Dermis microvascular lymphatic vessel endothelial cell (primary cell): ENCODE data around the gene FYB1. TPM values are rescaled to one million over a fixed set of nuclear protein-coding genes. Genes with fewer than 3 reads are reported as not detected.

Experiments
- DNase-seq, 2 donors: peaks; one replicate each; pipeline versions ENCODE4 v3.0.0 to v3.0.0-alpha.2; 2010; ENCODE audit warnings: low read depth in 2 of 2
- total RNA-seq: library from RNA; depleted of rRNA; stranded (reverse); fragments of >200 nt; gene quantifications from 2 replicates; pipeline ENCODE4 v1.2.1, GENCODE V29; 2014

FYB1 gene
- total RNA-seq, 1 donor from 2014 or later, result not detected

DNA sequence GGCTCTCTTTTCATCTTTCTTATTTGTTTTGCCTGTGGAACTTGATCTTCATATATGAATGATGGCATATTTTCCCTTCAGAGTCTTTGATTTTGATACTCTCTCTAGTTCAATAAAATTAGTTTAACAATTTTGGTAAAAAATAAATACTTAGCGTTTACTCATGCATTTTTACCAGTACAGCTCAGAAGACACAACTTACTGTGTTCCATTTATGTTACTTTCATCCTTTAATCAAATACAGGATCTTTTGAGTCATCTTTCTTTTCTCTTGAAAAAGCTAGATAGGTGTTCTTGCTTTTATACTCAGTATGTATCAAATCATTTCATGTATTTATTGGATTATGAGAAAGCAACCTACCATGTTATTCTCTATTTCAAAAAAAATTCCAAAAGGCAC, 98.0 kb downstream of the FYB1 start:
- no peak for DNase-seq

DNA sequence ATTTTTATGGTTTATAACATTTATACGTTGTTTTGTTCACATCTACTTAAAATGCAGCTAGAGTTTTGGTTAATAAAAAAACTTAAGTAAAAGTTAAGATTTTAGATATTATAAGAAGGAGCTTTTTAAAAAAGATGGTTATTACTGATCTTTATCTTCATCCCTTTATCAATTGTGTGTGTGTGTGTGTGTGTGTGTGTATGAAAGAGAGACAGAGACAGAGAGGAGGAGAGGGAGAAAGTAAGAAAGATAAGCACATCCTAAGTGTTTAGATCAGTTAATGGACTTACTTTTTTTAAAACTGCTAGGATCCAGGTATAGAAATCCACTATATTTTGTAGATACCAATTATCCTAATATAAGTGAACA, 99.3 kb downstream of the FYB1 start:
- DNase-seq, result no peak

DNA sequence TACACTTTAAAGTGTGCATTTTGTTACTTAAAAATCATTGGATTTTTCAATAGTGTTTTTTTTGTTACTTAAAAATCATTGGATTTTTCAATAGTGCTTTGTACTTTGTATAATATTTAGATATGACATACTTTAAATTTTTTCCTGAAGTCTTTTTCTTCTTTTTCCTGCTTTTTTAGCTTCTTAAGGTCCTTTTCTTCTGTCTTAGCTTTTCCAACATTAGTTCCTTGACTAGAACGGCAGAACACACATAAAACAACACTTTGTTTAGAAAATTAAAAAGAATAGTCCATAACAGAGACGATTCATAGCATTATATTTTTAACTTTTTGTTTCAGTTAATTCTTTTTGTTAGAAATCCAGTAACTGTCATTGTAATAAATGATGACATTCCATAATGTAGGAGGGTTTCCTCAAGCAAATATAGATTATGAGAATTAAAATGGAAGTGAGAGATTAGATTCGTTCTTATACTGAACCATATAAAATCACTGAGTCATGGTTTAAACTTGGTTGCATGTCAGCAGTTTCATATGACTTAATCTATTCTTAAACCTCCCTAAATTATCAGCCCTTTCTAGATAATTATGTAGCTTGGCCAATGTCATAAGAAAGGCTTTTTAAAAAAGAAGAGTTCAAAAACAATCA, 99.8 kb downstream of the FYB1 start:
- no peak for DNase-seq

DNA sequence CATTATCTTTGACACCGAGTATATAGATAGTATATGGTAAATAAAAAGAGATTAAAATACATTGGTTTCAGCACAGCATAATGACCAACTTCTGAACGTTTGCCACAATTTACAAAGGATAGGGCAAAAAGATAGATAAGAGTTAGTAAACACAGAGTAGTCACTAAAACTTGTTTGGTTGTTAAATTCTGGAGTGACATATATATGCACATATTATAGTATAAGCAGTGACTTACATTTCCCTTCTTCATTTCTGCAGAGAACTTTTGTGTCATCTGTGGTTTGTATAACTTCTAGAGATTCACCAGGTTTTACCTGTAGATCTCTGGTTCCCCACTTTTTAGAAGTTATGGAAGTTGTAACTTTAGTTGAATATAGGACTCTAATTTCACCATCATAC, 100.7 kb downstream of the FYB1 start:
- DNase-seq, result no peak

DNA sequence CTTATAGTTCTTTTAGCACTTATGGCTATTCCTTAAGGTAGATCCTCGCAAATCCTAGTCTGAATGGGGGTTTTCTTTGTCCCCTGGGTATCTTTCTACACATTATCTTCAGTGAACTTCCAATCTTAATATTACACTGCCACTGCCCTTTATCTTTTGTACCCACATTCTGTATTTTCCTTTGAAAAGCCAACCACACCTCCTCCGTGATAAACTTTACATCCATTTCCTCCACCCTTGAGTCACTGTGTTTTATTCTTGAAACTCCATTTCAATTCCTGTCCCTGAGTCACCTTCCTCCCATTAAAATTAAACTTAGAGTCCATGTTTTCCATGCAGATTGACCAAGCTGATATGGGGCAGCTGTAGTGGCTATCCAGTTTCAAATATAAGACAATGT, 102.0 kb downstream of the FYB1 start:
- peak in 1 of 2 donors; percentile 90 for DNase-seq

DNA sequence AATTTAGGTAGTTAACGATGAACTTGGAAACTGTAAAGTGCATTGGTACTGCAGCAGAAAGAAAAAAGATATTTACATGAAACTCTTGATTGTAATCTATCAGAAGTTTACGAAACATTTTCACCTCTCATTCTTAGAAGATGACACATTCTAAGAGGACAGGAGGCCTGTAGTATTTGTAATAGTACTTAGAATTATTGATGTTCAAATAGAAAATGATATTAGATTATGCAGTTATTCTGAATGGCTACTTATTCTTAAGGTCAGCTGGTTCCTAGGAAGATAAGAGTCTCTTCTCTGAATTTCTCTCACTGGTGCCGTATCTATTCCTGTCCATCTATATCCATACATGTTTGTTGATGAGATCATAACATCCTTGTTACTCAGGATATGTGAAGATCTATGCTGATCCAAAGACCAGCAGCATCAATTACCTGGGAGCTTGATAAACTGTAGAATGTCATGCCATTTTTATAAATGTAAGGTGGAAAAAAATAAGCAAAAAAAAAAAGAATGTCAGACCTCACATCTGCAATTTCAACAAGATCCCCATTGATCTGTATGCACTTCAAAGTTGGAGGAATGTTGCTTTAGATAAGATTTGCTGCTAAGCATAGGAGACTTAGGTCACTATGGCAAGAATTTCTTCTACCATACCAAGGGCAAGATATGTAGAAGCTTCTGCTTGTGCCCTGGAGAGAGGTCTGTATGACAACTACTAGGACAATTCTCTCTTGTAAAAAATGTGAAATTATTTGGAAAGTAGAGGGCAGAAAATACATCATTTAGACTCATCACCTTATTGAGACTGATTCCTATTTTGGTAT, 102.8 kb downstream of the FYB1 start:
- DNase-seq, result no peak

DNA sequence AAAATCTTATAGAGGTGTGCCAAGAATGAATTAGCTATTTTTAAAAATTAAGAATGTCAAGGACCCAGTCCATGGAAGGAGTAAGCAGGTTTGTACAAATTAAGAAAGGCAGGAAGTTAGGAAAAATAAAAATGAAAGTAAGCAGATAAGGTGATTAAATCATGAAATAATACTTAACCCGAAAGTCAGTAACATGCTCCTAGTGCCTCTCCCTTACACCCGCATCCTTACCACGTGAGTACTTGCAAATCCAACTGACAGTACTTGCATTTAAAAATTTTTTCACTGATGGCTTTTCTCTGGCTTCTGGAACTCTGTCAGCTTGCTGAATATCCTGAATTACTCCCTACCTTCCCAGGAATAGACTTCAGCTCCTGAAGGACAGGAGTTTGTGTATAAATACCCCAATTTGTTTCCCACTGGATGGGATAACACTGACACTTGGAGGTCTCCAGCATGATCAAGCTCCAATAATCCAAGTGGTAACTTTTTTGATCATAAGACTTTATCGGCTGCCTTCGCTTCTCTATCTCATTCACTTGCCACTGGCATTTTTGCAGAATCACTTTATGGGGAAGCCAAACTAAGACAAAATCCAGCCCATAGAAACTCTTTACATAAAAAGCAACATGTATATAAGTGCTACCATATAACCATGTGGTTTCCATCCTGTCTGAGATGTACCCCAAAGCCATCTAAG, 103.6 kb downstream of the FYB1 start:
- DNase-seq, result no peak

DNA sequence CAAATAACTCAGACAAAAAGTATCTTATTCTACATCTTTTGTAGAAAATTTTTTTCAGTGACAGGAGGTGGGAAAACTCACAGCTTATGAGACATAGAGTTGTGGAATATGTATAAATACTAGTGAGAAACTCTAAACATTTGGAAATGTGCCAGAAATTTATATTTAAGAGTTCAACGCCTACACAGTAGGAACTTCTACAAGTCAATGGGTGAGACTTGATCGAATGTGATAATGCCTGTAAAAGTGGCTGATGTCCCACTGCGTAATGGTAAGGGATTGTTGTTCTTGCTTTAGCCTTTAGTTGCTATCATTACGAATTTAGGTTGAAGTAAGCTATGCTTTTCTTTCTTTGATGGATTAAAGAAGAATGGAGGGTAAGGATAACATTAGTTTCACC, 105.2 kb downstream of the FYB1 start:
- no peak for DNase-seq

DNA sequence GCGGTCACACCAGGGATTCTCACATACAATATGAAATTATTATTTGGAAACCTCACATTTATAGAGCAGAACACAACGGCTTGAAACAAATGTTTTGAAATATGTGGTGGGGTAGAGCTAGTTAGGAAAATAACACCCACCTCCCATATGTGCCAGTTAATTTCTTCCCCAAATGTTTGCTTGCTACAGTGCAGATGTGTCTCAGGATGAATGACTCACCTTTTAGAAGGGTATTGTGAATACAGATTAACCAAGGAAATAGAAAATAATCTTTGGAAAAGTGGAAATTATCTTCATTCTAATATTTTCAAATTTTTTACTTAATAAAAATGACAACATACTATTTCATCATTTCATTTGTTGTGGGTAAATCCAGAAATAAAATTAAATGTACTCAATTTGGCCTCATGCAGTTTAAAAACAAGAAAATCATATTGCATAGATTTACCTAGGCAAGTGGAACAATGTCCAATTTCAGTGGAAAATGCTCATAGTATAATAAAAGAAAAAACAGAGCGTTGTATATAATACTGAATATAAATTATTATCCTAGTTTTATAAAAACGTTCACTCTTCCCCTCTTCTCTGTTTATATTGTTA, 105.9 kb downstream of the FYB1 start:
- DNase-seq, result peak in 1 of 2 donors; percentile 54

DNA sequence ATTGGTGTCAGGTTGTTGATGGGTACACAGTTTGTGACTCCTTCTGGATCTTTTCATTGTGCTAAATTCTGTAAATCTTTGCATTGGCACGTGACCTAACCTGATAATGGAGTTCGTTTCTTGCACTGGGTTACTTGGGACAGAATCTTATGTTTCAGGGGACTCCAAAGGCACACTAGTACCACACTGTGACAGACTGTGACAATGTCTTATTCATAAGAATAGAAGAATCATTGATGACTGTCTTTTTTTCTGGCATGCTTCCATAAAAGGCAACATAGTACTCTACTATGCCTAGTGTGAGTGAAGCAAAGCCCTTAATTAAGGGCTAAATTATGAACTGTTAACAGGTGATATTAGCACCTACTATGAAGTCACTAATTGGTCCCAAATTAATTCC, 109.8 kb downstream of the FYB1 start:
- DNase-seq, result no peak

DNA sequence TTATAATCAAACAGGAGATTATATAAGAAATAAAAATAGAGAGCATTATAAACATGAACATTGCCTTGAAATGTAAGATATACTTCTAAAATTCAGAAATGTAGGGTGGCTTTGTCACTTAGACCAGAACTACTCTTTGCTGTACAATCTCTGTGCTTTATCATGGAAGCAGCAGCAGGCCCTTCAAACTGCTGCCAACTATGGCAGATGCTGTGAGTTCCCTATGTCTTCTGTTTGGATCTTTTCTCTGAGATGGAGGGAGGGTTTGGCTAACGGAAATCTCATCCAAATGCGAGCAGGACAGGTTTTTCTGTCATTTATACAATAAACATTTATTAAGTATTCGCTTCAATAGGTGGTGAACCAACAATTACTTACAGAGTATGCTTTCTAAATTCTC, 110.4 kb downstream of the FYB1 start:
- no peak for DNase-seq

DNA sequence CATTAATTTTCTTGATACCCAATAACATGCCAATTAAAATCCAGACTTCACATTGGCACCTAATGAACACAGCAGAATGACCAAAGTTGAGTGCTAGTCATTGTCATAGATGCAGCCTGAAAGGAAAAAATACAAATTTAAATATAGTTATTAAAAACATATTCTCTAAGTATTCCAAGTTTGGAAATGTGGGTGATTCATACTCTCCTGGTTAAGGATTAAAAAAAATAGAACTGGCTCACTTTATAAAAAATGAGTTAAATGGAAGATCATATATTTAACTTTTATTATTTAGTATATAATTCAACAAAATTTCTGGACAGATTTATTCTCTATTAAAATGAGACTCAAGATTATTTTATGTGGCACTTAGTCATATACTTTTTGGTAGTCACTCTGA, 112.0 kb downstream of the FYB1 start:
- no peak for DNase-seq

DNA sequence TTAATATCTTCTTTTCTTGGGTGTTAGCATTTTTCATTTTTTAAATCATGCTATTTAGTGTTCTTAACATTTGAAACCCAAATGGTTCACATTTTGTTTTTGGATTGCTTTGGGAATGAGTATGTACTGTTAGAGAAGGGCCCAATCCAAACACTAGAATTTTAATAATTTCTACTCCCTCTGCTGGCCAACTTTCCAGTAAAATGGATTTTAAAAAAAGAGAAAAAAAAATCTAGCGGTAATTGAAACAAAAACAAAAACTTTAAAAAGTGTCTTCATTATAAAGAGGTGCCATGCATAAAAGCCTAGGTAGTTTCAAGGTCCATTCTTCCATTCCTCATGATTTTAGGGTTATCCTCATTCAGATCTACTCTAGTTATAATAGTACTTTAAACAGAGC, 113.0 kb downstream of the FYB1 start:
- no peak for DNase-seq

DNA sequence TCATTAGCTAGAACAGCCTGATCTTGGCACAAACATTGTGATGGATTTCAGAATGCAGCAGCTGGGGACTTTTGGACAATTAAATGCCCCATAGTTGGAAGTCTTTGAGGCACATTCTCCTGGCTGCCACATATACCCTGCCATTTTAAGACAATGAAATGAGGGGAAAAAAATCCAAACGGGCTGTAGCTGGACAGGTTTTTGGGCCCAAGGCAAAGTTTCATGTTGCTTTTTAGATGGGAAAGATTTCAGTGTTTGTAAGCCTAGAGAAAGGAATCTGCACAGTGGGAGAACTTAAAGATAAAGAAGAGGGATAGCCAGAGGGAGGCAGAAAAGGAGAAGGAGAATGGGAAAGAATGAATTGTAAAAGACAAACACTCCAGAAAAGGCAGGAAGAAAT, 115.1 kb downstream of the FYB1 start:
- no peak for DNase-seq

DNA sequence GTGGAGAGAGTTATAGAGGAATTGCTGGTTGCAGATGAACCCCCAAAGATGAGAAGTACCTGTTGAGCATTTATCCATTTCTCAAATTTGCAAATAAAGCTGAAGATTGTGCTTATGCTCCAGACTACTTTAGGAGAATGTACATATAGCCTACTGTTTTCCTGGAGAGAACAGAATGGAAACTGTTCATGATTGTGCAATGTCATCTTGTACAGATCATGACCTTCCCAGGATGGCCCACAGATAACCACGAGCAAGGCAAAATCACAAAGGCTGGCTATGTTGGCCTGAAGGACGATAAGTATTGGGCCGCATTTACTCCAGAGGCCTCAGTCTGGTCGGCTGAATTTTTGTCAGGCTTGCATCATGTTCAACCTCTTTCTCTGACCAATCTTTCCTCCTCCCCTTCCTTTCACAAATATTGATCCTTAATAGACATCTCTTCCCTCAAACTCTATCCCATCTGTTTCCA, 116.6 kb downstream of the FYB1 start:
- no peak for DNase-seq

DNA sequence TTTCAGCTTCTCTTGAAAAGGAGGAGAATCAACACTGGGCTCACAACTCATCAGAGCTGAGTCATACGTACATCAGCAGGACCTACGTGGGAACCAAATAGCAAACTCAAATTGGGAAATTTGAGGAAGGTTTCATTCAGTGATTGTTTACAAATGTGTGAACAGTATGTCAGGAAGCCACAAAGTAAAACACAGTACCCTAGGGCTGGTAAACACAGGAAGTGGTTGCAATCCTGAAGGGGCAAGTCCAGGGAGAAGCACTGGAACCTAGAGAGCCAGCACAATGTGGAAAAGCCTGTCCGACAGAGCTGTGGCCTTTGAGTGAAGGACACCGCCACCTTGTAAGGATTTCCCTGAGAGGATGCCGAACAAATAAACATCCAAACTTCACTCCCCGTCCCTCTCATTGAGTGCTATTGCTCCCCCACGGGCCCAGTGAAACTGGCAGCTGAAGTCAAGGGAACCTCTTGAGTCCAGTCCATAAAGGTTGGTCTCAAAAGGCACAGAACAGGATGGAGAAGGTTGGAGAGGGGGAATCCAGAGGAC, 118.4 kb downstream of the FYB1 start:
- DNase-seq, result peak in 1 of 2 donors; percentile 83

DNA sequence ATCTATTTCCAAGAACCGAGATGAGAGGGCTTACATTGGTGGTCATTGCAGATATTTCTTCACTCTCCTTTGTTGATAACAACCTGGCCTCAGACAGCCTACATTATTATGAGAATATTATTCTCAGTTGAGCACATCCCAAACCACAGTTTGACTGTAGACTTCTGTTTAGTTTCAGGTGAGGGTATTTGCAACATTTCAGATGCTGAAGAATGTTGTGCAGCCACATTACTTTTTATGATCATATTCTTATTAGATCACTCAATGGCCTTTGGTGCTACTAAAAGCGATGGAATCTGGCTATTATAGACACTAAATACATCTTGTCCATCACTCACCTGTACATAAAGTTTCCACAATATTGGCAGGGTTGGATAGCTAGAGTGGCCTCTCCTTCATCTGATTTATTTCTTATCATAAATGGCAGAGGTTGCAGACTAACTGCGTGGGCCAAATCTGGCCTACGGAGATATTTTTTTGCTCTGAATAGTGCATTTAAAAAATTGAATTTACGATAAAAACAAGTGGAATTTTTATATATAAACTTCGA, 119.0 kb downstream of the FYB1 start:
- no peak for DNase-seq

DNA sequence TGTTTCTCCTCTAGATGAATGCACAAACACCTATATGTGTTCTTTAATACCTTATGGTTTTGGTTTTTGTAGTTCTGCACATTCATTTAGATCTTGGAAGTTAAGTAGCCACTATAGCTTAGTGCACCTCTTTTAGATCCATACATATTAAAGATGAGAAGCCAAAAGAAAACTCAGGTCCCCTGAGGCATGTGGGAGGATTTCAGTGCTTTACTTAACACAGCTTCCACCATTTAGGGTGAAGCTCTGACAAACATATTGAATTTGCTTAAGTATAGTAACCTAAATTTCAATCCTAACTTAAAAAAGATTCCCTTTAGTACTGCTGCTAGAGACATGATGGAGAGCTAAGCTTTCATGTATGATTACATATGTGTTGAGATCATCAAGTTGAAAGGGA, 119.5 kb downstream of the FYB1 start:
- DNase-seq, result no peak

DNA sequence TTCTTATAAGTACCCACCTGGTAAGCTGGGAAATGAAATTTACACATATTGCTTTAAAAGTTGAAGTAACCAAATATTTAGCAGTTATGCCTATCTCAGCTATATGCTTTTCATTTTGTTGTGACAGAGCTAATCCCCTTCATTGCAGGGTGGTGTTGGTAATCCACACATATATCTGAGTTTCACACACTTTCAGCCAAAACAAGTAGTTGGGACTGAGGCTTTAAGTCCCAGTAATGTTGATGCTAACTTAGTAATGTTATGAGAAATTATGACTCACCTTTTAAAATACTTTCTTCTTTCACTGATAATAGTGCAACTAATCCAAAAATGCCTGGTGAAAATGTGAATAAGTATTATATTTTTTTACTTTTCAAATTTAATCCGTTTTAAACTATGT, 126.0 kb downstream of the FYB1 start:
- DNase-seq, result peak in 1 of 2 donors; percentile 37

DNA sequence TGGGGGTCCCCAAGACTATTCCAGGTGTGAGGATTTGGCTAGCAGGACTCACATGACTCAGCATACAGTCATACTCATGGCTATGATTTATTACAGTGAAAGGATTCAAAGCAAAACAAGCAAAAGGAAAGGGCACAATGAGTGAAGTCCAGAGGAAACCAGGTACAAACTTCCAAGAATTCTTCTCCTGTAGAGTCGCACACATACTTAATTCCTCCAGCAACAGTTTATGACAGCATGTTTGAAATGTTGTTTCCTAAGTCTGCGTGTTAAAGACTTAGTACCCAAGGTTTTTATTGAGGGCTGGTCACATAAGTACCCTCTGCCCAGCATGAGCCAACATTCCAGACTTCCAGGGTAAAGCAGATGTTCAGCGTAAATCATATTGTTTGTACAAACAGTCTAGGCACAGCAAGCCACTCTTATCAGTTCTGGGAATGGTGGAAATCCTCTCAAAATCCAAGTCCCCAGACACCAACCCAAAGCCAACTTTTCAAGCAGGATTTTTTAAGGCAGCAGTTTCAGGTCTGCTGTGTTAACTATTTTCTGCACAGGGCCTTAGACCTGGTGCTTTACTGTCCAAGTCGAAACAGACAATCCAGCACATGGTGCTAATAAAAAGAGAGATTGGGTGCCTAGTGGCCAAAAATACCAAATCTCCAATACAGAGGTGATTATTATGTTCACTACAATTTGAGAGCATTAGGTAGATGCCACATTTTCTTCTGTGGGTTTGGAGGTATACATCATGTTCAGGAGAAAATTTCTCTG, 126.6 kb downstream of the FYB1 start:
- DNase-seq, result peak in 1 of 2 donors; percentile 84
